Gastrocnemius medialis (tissue), 4 donors: ENCODE data around the gene HPCAL4.

Experiments
- CTCF ChIP-seq, 5 experiments: fragments of 450-650 bp in 3 of 5; fragments of 200-600 bp in 2 of 5; sonication (generic) in 2 of 5; IDR thresholded peaks in 4 of 5; conservative IDR thresholded peaks in 1 of 5; 1 replicate in 4 of 5; 2 replicates in 1 of 5; pipeline ENCODE4 v1.5.1; 2016 to 2019; ENCODE audit warnings: antibody characterized with exemption in 5 of 5, mild to moderate bottlenecking in 3 of 5, moderate library complexity in 3 of 5
- POLR2A ChIP-seq, 2 donors: fragments of 450-650 bp; IDR thresholded peaks; one replicate each; pipeline ENCODE4 v1.6.1; 2017; ENCODE audit warnings: antibody characterized with exemption in 2 of 2, mild to moderate bottlenecking in 2 of 2, moderate library complexity in 2 of 2

DNA sequence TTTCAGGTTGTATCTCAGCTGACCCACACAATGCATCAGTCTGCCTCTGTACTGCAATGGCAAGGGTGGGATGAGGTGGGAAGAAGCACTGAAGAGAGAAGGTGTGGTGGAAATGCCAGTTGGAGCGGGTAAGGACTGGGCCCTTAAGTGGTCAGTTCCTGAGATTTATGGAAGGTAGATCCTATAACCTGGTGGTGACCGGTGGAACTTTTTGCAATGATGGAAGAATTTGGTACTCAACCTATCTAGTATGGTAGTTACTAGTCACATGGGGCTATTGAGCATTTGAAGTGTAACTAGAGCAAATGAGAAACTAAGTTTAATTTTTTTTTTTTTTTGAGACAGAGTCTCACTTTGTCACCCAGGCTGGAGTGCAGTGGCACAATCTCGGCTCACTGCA lies 8.2 kb upstream of the HPCAL4 start:
- peak in 1 of 5 experiments; percentile 21 for TF ChIP-seq CTCF (IDR thresholded peaks at IDR 0.05 in 4 of 5, conservative IDR thresholded peaks at IDR 0.05 in 1 of 5)
- no peak for TF ChIP-seq POLR2A (IDR thresholded peaks at IDR 0.05)
